Fibroblast of the conjunctiva (primary cell): ENCODE measurements around the gene DDX39A.
"Not testable (repeated sequence)": the region's sequence is repeated elsewhere in the genome, so short reads cannot be mapped to it uniquely, and the experiment has no call there.

Experiments
- DNase-seq: peaks from one replicate; pipeline ENCODE4 v3.0.0-alpha.2; 2010; ENCODE audit warnings: low read depth

DDX39A gene

DNA sequence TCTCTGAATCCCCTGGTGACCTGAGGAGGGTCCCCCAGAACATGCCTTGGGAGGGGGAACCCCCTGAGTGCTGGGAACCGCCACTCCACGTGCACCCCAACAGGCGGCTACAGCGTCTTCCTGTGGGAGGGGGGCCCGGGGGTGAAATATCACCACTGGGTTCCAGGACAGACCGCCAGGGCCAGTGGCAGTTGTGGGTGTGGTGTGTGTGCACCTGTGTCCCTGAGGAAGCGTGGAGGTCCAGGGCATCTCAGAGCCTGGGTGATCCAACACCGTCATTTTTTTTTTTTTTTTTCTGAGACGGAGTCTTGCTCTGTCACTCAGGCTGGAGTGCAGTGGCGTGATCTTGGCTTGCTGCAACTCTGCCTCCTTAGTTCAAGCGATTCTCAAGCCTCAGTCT lies 33.6 kb downstream of the DDX39A start:
- DNase-seq = no peak

DNA sequence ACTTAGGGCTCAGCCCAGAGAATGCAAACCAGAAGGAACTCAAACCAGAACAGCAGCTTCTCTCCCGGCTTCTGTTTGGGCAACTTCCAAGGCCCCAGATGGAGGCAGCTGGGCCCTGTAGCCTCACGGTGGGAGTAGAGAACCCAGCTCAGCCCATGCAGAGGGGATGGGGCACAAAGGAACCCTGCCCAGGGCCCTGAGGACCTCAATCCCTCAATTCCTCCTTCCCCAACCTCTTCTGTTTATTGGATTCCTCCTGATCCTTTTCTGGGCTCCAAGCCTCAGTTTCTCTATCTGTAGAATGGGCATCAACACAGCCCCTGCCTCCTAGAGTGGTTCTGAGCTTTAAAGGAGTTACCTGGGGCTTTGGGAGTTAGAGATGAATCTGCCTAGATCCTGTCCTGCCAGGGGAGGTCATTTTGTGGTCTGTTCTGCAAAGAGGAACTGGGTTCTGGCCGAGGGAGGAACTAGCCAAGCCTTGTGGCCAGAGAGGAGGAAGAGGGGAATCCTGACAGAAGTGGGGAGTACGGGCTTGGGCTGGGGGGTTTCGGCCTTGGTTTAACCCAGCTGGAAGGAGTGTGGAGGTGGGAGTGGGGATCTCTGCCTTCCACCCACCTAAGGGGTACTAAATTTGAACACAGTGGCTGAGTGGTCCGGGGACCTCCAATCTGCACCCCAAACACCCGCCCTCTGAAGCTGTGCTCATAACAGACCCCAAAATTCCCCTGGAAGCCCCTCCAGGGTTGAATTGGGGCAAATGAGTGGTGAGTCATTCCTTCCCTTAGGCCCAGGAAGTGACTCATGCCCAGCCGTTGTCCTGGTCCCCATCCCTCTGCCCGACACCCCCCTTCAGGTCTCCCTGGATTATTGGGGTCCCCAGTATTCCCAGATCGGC lies 35.2 kb downstream of the DDX39A start:
- no peak for DNase-seq

DNA sequence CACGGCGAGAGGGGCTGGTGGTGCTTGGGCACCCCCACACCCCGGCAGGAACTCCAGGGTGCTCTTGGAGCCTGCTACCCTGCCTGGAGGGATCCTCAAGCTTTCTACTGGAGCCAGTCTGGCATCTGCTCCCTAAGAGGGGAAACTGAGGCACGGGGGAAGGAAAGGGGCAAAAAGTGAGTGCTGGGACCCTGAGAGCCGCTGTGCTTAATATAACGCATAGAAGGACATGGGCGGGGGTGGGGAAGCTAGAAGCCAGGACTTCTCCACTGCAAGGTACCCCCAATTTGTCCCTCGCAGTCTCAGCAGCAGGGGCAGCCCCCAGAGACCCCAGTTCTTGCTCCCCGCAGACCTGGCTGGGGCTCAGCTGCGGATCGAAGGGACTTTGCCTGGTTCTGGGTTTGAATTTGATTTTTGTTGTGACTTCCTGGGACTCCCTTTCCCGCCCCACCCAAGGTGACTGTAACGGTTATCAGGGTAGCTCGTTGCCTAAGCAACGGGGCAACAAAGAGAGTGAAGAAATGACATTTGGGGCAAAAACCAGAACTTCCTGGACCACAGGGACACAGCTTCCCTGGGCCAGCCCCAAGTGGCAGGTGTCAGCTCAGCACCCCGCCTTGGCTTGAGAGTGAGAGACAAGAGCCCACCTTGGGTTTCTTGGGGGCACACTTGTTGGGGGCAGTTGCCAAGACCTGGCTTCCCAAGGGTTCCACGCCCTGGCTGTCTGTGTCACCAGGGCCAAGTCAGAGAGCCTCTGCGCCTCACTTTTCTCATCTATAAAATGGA lies 37.3 kb downstream of the DDX39A start:
- no peak for DNase-seq

DNA sequence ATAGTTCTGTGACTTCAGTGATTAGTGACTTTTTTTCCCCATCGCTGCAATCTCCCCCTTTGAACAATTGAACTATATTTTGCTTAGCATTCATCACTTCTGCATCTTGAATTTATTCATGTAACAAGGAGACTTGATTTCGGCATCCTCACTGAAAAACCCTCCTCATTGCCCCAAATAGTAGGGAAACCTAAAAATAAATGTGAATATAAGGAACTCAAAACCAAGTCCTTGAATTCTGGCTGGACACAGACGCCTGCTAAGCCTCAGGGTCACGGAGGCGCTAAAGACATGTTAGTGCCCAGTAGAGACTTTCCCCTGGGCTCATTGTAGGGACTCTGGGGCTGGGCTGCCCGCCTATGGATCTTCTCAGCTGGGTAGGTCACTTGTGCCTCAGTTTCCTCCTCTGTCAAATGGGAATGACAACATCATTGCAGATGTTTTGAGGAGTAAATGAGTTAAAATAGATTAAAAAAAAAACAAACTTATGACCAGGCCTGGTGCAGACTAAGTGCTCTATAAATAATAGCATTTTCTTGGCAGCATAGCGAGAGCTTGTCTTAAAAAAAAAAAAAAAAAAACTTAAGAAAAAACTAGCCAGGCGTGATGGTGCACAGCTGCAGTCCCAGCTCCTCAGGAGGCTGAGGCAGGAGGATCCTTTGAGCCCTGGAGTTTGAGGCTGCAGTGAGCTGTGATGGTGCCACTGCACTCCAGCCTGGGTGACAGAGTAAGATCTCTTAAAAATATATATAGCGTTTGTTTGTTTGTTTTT lies 39.7 kb downstream of the DDX39A start:
- DNase-seq = no peak

DNA sequence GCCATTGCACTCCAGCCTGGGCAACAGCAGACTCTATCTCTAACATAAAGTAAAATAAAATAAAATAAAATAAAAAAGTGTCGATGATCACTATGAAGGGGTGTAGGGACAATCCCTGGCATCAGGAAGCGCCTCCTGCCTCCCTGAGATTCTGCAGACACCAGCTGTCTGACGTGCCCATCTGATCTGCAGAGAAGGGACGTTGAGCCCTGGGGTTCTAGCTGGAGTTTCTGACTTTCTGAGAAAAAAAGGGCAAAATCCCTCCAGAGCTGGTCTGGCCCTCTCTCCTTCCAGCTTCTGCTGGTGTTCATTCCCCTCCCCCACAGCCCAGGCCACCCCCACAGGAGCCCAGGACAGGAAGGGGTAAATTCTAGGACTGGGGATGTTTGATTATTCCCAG lies 40.3 kb downstream of the DDX39A start:
- DNase-seq = no peak

DNA sequence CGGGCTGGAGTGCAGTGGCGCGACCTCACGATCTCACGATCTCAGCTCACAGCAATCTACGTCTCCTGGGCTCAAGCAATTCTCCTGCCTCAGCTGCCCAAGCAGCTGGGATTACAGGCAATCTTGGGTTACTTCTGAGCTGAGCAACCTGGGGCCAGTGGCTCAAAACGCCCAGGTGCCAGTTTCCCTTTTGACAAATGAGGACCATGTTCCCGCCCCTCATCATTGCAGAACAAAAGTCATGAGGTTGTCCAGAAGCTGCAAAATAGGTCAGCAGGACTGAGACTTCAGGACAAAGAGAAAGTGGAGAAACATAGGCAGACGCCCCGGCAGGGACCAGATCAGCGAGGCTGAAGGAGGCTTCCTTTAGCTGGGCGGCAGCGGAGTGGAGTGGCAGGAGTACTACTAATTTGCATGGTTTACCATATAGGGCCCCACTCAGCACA lies 41.2 kb downstream of the DDX39A start:
- DNase-seq = no peak

DNA sequence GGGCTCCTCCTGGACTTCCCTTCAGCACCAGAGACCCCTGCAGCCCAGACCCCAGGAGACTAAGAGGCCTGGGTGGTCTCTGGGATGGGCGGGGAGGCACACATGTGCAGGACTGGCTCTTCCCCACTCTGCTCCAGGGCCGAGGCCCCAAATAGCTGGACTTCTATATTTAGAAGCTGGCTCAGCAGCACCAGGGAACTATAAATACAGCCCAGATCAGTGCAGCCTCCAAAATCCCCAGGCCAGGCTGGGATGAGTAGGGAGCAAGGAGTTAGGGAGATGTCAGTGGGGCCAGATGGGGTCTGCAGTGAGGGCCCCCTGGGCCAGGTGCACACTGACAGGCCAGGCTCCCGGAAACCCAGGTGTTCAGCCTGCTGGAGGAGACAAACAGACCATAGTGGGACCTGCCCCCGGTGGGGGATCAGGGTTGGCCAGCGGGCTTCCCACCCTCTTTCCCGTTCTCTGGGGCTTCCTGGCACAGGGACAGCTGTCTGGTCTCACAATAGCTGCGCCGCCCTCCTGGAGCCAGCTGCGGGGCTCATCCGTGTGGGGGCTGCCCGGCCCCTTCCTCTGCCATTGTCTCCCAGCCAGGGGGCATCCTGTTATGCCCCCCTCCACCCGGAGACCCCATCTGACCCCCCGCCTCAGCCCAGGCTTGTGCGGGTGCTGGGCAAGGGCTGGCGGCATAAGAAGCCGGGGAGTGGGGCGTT lies 43.4 kb downstream of the DDX39A start:
- DNase-seq = no peak

DNA sequence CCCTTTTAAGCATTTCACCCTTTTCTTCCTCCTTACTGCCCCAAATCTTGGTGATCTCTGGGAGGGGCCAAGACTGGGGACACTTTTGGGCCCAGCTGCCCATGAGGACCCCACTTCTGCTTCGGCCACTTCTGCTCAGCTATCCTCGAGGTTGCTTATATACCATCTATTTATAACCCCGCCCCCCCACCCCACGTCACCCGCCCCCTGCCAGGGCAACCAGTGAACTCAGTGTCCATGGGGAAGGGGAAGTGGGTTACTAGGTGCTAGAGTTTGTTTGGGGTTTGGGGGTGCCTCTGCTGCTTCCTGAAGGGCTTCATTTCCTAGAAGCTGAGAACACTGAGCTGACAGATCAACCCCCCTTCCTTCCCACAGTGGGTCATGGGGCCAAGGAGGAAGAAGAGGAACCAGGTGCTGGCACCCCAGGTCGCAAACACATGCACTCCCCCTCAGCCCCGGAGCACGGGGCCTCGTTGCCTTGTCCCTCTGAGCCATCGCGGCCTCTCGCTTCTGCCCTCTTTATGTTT lies 44.0 kb downstream of the DDX39A start:
- DNase-seq = no peak

DNA sequence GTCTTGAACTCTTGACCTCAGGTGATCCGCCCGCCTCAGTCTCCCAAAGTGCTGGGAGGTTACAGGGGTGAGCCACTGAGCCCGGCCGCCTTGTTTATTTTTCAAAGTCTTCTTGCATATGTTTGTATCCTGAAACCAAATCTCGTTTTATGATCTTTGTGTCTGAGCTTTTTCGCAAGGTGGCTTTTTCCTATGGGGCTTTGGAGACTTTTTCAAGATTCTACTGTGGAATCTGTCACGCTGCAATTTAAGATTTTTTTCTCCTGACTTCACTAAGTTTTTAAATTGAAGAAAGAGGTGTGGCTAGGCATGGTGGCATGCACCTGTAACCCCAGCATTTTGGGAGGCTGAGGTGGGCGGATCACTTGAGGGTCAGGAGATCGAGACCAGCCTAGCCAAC lies 44.8 kb downstream of the DDX39A start:
- DNase-seq = not testable (repeated sequence)

DNA sequence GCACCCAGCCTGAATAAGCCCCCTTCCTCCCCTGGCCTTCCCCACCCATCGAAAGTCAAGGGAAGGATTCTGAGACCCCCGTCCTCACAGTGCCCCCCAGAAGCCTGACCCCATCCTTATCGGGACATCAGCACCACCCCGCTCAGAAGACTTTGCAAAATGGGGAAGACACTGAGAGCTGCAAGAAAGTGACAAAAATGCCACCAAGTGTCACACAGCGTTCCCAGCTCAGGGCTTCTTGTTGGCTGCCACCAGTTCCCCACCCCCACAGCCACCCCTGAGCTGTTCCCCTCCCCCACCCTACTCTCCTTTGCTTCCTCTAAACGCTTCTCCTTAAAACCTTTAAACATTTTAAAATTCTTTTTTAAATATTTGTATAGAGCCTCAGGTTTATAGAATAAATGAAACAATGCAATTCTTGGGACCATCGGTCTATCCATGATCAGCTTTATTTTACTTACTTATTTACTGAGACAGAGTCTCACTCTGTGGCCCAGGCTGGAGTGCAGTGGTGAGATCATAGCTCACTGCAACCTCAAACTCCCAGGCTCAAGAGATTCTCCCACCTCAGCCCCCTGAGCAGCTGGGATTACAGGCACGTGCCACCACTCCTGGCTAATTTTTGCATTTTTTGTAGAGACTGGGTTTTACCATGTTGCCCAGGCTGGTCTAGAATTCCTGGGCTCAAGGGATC lies 46.6 kb downstream of the DDX39A start:
- DNase-seq = not testable (repeated sequence)

DNA sequence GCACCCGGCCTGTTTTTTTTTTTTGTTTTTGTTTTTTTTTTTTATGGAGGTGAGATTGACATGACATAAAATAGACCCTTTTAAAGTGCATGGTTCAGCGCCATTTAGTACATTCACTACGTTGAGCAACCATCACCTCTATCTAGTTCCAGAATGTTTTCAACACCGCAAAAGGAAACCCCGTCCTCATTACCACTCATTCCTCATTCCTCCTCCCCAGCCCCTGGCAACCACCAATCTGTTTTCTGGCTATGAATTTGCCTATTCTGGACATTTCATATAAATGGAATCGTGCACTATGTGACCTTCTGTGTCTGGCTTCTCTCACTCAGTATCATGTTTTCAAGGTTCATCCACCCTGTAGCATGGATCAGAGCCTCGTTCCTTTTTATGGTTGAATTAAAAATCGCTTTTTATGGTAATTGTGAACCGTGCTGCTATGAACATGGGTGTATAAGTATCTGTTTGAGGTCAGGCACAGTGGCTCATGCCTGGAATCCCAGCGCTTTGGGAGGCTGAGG lies 47.8 kb downstream of the DDX39A start:
- no peak for DNase-seq

DNA sequence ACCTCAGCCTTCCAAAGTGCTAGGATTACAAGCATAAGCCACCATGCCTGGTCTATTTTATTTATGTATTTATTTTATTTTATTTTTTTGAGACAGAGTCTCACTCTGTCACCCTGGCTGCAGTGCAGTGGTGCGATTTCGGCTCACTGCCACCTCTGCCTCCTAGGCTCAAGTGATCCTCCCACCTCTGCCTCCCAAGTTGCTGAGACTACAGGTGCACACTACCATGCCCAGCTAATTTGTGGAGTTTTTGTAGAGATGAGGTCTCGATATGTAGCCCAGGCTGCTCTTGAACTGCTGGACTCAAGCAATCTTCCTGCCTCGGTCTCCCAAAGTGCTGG lies 48.2 kb downstream of the DDX39A start:
- no peak for DNase-seq

DNA sequence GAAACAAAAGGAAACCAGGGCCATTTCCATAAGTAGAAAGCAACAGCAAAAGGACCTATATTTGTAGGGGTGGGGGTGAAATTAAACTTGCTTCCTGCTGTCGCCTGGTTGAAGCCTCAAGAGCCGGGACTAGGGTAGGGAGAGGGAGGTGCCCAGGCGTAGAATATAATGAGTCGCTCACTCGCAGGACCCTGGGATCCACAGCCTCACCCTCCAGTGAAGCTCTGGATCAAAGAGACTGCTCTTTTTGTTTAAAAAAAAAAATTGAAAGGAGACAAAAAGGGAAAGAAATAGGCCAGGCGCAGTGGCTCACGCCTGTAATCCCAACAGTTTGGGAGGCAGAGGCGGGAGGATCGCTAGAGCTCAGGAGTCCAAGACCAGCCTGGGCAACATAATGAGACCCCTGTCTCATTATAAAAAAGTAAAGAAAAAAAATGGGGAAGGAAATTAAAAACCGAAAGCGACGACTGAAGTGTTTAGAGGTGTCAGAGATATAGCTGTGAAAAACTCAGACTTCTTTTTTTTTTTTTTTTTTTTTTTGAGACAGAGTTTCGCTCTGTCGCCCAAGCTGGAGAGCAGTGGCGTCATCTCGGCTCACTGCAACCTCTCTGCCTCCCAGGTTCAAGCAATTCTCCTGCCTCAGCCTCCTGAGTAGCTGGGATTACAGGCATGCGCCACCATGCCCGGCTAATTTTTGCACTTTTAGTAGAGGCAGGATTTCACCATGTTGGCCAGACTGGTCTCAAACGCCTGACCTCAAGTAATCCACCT lies 48.8 kb downstream of the DDX39A start:
- DNase-seq = no peak

DNA sequence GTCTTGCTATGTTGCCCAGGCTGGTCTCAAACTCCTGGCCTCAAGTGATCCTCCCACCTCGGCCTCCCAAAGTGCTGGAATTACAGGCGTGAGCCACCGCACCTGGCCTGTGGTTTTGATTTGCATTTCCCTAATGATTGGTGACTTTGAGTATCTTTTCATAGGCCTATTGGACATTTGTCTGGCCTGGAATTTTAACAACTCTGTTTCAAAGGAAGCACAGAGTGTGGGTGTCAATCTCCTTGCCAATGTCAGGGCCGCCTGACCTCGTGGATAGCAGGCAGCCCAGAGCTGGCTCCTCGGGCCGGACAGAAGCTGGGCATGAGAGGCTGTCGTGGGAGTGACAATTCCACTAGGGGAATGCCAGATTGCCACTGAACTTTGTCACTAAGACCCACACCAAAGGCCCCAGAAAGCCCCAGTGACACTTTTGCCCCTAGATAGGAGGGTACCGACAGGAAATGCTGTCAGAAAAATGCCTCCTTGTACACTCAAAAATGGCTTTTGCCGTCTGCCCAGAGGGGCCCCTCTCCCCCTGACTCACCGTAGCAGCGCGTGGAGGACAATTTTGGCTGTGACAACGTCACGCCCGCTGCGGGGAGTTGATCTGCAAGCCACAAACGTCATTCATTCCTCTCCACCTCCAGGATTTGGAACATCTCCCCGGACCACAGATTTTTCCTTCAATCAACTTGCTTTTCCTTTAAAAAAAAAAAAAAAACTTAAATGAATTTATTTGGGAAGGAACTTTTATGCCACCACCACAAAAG lies 49.6 kb downstream of the DDX39A start:
- DNase-seq = no peak

DNA sequence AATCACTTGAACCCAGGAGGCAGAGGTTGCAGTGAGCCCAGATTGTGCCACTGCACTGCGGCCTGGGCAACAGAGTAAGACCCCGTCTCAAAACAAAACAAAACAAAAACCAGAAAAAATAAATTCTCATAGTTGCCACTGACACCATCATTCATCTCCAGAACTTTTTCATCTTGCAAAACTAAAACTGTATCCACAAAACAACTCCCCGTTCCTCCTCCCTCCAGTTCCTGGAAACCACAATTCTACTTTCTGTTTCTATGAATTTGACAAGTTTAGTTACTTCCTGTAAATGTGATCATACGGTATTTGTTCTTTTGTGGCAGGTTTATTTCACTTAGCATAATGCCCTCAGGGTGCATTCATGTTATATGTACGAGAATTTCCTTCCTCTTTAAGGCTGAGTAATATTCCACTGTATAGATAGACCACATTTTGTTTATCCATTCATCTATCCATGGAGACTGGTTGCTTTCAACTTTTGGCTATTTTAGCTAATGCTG lies 51.1 kb downstream of the DDX39A start:
- no peak for DNase-seq

DNA sequence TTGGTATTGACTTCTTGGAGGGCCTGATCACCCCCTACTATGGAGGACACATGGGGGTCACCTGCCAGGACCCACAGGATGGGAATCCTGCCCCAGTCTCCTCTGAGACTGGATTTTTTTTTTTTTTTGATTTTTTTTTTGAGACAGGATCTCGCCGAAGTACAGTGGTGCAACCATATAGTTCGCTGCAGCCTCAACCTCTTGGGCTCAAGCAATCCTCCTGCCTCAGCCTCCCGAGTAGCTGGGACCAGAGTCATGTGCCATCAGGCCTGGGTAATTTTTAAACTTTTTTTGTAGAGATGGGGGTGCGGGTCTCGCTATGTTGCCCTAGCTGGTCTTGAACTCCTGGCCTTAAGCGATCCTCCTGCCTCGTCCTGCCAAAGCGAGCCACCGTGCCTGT lies 52.1 kb downstream of the DDX39A start:
- DNase-seq = no peak

DNA sequence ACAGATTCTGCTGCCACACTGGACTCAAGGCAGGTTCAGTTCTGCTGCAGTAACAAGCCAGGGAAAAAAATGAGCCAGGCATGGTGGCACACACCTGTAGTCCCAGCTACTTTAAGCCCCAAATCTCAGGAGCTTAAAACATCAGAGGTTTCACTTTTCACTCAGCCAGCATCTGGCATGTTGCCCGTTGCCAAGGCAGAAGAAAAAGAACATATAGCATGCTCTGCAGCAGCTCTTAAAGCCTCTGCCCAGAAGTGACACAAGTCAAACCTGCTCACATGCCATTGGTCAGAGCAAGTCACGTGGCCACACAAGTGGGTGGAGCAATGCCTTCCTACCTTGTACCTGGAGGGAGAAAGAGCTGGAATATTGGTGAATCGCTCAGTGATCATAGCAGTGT lies 52.6 kb downstream of the DDX39A start:
- peak; percentile 64 for DNase-seq

DNA sequence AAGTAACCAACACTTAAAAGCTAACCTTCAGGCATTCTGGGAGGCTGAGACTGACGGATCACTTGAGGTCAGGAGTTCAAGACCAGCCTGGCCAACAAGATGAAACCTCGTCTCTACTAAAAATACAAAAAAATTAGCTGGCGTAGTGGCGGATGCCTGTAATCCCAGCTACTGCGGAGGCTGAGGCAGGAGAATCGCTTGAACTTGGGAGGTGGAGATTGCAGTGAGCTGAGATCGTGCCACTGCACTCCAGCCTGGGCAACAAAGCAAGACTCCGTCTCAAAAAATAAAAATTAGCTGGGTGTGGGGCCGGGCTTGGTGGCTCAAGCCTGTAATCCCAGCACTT lies 55.1 kb downstream of the DDX39A start:
- not testable (repeated sequence) for DNase-seq
